ENCODE results near the gene PCDH15.

PCDH15 gene

DNA sequence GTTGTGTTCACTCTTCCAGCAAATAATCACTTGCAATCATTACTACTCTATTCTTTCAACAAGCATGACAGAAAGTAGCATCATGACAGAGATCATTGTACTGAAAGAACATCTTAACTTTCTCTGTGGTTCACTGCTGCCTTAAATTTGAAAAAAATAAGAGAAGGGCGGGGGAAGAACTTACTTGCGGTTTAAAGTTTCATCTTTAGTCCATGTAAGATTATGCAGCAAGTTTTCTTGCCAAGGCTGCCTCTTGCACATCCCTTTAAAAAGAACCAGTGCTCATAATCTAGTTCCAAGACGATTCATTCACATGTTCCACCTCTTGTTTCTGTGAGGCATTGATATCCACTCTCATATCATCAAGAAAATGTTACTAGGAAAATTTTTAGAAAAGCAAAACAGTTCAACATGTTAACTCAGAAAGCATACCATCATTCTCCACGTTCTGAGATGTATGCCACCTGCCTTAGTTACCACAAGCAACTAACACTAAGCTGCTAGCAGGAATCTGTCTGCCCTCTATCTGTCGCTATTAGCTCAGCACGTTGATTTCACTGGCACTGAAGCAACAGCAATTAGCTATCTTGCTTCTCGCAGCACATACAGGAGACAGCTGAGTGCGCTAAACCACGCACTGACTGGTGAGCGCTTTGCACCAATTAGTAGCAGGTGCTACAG, at the start of gene PCDH15:
Gene PCDH15 (minus strand): TSS at position 491 of the 681 bp plus-strand sequence. CDS start 136,969 bp downstream, outside the sequence.
- DNase-seq (ENCODE audit: insufficient read length, low spot score), result no peak
- no peak for FAIRE-seq

DNA sequence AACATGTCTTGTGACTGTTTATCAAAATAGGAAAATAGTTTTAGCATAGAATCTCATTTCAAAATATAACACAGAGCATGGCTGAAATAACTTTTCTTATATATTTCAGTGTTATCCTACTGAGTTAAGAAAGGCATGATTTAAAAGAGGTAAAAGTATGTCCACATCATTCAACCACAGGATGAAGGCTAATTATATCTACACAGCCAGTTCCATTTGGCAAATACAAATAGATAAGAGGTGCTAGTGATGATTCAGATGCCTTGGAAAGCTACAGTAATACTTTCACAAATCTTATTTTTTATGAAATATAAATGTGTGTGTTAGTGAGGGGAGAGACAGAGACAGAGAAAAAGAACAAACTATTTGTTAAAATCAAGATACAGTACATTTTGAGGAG, 42.9 kb upstream of the PCDH15 start:
- FAIRE-seq, result no peak
- DNase-seq (ENCODE audit: insufficient read length, low spot score), result no peak

DNA sequence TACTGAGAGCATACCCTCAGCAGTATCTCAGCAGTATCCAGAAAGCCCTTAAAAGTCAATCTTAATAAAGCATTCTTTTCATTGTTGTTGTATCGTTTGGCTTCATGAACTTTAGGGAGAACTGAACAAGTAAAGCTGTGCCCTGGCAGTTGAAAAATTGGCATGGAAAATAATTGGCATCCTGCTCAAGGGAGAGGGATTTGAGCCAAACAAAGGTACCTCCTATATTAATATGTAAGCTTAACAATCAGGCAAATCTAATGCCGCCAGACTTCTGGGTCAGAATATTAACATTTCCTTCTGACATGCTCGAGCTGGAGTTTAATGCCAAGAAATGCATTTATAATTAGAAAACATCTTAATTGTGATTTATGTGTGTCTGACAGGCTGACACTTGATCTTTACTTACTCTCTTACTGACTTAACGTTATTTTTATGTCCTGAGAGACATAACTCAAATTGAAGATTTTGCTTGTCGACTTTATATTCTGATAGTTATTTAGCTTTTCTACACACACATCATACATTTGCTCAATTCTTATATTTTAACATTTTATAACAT, 42.1 kb upstream of the PCDH15 start:
- FAIRE-seq (no peak), DNase-seq (ENCODE audit: insufficient read length, low spot score) (no peak)

DNA sequence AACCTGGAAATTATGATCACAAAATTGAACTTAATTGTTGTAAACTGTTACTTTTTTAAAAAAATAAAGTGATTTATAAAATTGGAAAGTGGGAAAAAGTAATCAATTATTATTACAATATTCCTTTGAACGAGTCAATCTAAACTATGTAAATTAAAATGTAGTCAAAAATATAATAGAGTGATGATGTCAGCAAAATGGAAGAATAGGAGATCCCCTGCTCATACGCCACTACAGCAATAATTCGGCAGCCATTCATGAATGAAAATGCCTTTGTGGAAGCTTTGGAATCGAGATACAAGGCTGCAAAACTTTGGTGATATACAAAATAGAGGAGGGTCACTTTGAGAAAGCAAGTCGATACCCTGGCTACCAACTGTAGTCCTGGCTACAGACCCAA, 36.4 kb upstream of the PCDH15 start:
- FAIRE-seq (no peak), DNase-seq (ENCODE audit: insufficient read length, low spot score) (no peak)

DNA sequence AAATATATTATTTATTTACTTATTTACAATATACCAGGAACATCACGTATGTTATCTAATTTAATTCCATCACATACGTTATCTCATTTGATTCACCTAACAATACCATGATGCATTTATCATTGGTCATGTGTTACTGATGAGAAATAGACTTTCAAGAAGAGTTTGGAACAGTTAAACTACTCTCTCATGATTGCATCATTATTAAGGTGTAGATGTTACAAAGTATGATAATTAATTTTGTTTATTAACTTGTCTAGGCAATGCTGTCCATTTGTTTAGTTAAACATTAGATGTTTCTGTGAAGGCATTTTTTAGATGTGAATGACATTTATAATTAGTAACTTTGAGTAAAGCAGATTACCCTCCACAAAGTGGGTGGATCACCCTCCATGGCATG, 32.0 kb upstream of the PCDH15 start:
- FAIRE-seq (no peak), DNase-seq (ENCODE audit: insufficient read length, low spot score) (no peak)

DNA sequence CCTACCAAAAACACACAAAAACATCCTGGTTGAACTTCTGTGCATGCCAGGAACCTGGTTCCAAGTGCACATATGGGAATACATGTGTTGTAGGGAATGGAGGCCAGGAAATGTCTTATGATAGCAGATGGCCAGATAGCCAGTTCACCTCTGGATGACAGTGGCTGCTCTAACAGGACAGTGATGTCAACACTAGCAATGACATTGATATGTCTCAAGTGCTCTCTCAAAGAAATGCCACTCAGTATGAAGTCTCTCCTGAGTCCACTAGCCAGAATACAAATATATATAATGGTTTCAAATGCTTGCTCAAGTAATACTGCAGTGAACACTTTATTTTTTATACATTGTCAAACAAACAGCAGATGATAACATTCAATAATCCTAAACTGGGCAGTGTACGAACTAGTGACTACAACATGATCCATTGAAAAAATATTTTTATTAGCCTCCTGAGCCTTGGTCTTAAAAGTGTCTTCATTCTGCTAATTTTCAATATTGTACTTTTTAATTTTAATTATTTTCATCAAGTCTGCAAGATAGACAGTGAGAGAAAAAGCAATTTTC, 26.0 kb upstream of the PCDH15 start:
- DNase-seq (ENCODE audit: insufficient read length, low spot score) (no peak), FAIRE-seq (no peak)

DNA sequence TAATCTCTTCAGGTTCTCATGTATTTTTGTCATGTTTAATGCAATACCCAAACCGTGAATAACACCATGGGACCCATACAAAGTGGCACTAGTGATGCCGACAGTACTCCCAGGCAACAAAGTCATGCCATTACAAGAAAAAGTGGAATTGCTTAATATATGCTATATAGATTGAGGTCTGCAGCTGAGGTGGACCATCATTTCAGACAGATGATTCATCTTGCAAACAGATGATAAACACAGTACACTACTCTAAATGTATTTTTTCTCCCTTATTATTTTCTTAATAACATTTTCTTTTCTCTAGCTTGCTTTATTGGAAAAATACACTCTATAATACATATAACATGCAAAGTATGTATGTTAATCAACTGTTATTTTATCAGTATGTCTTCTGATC, 14.6 kb upstream of the PCDH15 start:
- FAIRE-seq (no peak), DNase-seq (ENCODE audit: insufficient read length, low spot score) (no peak)

DNA sequence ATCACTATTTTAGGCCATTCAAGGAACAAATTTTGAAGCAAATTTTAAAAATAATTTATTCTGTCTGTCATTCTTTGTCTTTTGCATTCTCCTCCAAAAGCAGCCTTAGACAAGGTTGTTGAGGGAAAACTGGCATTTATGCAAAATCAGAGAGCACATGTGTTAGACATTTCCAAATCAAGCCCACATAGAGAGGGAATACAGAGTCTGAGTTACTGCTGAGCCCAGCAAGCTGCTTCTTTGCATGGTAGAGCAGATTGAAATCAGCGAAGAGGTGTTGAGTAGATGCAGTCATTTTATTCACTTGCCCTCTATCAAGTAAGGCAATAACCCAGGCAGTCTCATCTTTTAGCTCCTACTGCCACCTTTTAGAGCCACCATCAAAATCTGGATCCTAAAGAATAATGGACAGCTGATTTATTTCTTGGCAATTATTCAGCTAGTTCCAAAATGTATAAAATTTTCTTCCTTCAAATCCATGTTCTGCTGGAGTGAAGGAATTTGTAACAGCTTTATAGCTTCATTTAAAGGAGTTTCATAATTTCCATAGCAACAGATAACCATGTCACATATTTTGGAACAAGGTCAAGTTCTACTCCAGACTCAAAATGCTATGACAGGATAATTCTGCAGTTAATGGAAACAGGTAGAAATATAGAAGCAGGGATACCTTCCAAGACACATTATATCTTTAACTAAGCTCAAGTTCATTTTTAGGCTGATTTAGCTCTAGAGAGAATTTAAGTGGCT, 7.3 kb upstream of the PCDH15 start:
- DNase-seq (ENCODE audit: insufficient read length, low spot score), result no peak
- no peak for FAIRE-seq

DNA sequence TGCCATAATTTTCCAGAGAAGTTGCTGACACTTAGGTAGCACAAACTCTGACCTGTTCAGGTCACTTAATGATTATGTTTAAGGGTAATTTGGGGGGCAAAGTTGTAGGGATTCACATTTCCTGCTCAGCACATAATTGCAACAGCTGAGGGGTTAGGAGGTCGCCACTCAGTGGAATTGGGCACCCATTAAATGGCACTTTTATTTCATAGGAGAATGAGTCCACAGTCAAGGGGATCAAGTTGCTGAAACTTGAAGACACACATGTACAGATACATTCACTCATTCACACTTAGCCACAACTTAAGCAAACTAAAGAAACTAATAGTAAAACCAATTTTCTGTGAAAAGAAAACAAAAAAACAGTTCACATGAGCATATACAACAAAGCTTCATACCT, 1.5 kb downstream of the PCDH15 start:
- FAIRE-seq, result no peak
- DNase-seq (ENCODE audit: insufficient read length, low spot score), result no peak

DNA sequence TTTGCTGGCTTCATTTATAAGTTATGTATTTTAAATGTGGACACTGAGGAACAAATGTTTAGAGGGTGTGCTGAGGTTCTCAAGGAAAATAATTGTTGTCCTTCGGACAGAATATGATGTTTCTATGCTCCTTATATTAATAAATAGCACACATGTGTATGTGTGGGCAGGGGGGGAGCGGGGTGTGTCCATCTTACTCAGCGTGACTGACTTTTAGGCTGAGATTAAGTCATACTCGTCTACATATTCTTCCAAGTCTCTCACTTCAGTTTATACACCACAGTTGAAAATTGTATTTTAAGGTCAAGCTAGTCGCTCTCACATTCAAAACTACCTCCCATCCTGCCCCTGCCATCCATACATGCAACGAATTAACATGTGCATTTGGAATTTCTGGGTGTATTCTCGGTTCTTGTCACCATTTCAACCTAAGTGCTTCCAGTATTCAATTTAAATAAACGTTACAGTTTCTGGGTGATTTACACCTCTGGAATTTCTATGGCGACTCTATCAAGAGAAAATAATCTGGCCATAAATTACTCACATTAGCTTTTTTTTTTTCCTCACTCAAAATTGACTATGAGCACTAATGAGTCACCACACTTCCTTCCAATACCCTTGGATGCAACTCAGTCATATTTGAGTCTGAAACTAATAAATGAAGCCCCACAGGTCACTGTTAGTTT, 3.3 kb downstream of the PCDH15 start:
- FAIRE-seq (no peak), DNase-seq (ENCODE audit: insufficient read length, low spot score) (no peak)

DNA sequence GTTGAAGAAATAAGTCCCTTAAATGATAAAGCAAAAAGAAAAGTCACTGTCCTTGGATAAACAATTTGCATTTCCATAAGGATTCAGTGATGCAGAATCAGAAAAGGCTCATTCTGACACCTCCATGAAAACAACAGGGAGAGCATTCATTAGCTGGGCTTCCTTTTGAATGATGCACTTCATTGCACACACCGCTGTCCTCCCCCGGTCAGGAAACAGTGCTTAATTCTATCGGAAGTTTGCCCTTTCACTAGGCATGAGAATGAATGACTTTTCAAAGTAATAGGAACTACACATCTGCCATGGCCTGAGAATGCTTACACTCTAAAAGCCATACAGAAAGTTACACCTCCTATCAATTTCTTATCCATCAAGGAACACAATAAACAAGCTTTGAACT, 4.2 kb downstream of the PCDH15 start:
- no peak for DNase-seq (ENCODE audit: insufficient read length, low spot score)
- no peak for FAIRE-seq

DNA sequence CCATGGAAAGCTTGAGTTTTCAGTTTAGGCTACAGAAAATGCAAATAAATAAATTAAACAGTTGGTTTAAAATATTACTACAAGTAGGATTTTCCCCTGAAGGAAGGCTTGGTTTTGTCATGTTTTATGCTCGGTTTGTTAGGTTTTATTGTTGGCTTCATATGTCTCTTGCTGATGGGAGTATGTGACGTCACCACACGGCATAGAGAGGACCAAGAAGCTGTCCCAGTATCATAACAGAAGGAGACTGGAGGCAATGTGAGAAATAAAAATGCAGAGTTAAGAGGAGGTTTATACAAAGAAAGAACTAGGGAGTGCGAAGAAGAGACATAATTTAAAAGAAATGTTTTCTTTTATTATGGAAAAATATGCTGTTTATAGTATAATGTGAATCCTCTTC, 24.4 kb downstream of the PCDH15 start:
- no peak for FAIRE-seq
- no peak for DNase-seq (ENCODE audit: insufficient read length, low spot score)

DNA sequence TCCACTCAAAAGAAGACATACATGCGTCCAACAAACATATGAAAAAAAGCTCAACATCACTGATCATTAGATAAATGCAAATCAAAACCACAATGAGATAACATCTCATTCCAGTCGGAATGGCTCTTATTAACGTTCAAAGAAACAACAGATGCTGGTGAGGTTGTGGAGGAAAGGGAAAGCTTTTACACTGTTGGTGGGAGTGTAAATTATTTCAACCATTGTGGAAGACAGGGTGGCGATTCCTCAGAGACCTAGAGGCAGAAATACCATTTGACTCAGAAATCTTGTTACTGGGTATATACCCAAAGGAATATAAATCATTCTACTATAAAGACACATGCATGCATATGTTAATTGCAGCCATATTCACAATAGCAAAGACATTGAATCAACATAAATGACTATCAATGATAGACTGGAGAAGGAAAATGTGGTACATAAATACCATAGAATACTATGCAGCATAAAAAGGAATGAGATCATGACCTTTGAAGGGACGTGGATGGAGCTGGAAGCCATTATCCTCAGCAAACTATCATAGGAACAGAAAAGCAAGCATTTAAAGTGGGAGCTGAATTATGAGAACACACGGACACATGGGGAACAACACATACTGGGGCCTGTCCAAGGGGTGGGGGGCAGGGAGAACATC, 28.4 kb downstream of the PCDH15 start:
- no peak for FAIRE-seq
- no peak for DNase-seq (ENCODE audit: insufficient read length, low spot score)

DNA sequence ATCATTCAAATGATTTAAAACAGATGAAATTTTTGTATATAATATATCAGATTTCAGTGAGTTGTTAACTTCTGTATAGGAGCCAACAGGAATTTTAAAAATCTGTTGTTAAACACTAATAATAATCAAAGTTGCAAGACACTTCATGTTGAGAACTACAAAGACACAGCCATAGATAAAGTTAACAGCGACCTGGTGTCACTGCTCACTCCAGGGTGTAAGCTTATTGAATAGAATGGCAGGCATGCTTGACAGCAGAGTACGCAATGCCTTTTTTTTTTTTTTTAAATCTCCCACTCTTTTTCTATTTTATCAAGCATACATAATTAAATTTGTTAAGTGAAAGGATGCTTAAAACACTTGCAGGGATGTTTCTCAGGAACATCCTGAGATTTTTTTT, 32.0 kb downstream of the PCDH15 start:
- DNase-seq (ENCODE audit: insufficient read length, low spot score) (no peak), FAIRE-seq (no peak)

DNA sequence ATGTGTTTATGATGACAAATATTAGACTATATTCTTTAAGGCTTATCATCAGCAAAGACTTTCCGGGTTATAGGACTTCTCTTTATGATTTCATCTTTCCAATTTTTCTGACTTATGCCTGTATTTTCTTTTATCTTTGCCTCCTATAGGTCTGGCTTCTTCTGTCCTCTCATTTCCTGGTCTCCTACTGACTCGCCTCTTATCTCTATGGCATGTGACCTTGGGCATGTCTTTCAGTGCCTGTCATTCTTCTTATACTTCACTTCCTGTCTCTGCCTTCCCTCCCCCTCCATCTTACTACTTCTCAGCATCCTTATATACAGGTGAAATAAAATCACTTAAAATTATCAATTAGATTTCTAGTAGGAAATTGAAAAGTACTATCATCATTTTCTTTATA, 42.2 kb downstream of the PCDH15 start:
- no peak for DNase-seq (ENCODE audit: insufficient read length, low spot score)

DNA sequence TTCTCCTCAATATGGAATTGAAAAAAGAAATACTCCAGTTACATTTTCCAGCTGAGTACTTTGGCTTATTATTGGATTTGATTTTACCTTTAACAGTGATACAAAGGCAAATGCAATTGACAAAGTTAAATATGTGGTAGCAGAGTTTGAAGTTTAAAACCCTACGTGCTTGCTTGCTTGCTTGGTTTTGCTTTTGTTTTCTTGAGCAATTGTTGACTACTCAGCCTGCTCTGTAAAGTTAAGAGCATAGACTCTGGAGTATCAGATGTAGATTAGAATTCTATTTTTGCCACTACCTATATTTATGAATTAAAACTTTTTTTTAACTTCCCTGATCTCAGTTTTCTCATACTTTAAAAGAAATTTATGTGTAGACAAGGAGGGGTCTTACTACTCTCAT, 51.4 kb downstream of the PCDH15 start:
- no peak for DNase-seq (ENCODE audit: insufficient read length, low spot score)
- FAIRE-seq, result no peak

More for the DNA sequence above, 42.2 kb downstream of the PCDH15 start:
- FAIRE-seq, result no peak

DNA sequence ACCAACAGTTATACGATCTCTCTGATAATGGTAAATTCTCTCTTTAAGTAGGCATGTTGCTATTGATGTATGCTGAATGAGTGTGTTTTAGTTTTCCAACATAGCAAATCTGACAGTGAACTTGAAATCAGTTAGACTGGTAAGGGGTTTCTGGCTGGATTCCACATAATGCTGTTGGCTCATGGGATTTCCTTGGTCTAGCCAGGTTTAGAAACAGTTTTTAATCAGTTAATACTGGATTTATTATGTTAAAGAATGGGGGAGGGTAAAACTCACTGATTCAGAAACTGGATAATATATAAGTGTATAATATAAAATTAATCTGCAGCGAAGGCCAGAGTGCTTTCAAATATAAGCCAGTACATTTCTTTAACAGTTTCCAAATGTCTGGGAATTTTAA, 55.6 kb downstream of the PCDH15 start:
- no peak for DNase-seq (ENCODE audit: insufficient read length, low spot score)

DNA sequence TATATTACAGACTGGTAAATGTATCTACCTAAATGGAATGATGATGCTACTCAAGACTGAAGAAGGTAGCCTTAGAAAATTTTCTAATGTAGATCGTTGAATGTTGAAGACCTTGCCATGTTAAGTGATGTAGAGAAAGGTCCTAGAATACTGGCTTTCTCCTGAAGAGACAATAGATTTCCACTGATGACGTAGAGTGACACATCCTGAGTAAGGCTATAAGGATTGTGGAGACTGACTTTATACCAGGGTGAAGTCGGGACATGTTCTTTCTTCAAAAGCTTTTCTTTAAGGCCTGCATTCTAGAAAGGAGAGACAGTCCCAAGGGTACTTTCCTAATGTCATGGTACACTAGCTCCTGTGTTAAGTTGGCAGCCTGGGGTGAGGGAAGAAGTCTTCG, 58.6 kb downstream of the PCDH15 start:
- DNase-seq (ENCODE audit: insufficient read length, low spot score), result no peak
- FAIRE-seq, result no peak

More for the DNA sequence above, 55.6 kb downstream of the PCDH15 start:
- no peak for FAIRE-seq

DNA sequence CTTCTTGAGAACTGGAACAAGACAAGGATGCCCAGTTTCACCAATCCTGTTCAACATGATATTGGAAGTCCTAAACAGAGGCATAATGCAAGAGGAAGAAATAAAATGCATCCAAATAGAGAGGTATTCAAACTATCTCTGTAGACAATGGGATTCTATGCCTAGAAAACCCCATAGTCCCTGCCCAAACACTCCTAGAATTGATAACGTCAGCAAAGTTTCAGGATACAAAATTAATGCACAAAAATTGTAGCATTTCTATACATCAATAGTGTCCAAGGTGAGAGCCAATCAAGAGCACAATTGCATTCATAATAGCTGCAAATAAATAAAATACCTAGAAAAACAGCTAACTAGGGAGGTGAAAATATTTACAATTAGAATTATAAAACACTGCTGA, 72.5 kb downstream of the PCDH15 start:
- no peak for FAIRE-seq
- no peak for DNase-seq (ENCODE audit: insufficient read length, low spot score)

DNA sequence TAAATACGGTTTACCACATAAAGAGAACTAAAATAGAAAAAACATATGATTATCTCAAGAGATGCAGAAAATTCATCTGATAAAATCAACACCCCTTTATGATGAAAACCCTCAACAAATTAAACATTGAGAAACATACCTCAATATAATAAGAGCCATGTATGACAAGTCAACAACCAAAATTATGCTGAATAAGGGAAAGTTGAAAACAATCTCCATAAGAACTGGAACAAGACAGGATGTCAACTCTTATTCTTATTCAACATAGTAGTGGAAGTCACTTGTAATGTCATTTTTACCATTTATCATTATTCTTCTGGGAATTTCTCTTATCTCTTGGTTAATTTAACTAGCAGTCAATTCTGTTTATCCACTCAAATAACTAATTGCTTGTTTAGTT, 79.0 kb downstream of the PCDH15 start:
- no peak for FAIRE-seq

DNA sequence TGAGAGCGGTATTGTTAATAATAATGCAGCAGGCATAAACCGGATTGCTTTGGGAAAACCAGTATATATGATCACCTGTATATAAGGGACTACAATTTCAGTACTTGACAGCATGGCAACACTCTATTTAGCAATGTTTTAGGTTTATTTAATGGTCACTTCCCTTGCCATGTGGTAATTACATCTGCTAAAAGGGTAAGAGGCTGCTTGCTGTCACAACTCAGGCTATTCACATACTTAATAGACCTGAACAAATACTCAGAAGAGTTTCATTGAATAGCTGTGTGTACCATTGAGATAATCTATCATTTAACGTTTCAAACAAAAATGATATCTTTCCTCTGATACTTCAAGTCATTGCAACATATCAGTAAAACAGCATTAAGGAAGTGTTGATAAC, 90.1 kb downstream of the PCDH15 start:
- no peak for DNase-seq (ENCODE audit: insufficient read length, low spot score)
- FAIRE-seq, result no peak

More for the DNA sequence above, 79.0 kb downstream of the PCDH15 start:
- DNase-seq (ENCODE audit: insufficient read length, low spot score), result no peak
